Esophagus squamous epithelium (tissue), 4 donors: ENCODE results near the gene EXOSC6.
"Not testable (repeated sequence)": the region's sequence is repeated elsewhere in the genome, so short reads cannot be mapped to it uniquely, and the experiment has no call there.

Experiments used
- POLR2A ChIP-seq, 4 donors: fragments of 450-650 bp; IDR thresholded peaks; one replicate each; pipeline ENCODE4 v1.6.1; 2017; ENCODE audit warnings: antibody characterized with exemption in 4 of 4, mild to moderate bottlenecking in 4 of 4, moderate library complexity in 3 of 4
- TF ChIP-seq, protein P1 (sequence below), 6 experiments: fragments of 450-650 bp in 4 of 6; fragments of 200-600 bp in 2 of 6; sonication (generic) in 2 of 6; IDR thresholded peaks; one replicate each; pipeline ENCODE4 v1.5.1; 2016 to 2019; ENCODE audit warnings: antibody characterized with exemption in 6 of 6, mild to moderate bottlenecking in 4 of 6, moderate library complexity in 4 of 6

- TF ChIP-seq, protein P1, sequence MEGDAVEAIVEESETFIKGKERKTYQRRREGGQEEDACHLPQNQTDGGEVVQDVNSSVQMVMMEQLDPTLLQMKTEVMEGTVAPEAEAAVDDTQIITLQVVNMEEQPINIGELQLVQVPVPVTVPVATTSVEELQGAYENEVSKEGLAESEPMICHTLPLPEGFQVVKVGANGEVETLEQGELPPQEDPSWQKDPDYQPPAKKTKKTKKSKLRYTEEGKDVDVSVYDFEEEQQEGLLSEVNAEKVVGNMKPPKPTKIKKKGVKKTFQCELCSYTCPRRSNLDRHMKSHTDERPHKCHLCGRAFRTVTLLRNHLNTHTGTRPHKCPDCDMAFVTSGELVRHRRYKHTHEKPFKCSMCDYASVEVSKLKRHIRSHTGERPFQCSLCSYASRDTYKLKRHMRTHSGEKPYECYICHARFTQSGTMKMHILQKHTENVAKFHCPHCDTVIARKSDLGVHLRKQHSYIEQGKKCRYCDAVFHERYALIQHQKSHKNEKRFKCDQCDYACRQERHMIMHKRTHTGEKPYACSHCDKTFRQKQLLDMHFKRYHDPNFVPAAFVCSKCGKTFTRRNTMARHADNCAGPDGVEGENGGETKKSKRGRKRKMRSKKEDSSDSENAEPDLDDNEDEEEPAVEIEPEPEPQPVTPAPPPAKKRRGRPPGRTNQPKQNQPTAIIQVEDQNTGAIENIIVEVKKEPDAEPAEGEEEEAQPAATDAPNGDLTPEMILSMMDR (IDR thresholded peaks at IDR 0.05), result not testable (repeated sequence)
- not testable (repeated sequence) for TF ChIP-seq POLR2A (IDR thresholded peaks at IDR 0.05)
Observed at GRCh38 chr16:70204010-70204409, 47.7 kb downstream of the EXOSC6 start.
